ENCODE data around the gene FAM13A.
"Not testable (repeated sequence)": the region's sequence is repeated elsewhere in the genome, so short reads cannot be mapped to it uniquely, and the experiment has no call there.

FAM13A gene

GRCh38 chr4:88865466-88865865 lies 191.5 kb downstream of the FAM13A start:
- Mint-ChIP-seq H3K9me3 (no peaks in the 10 kb centered on the region), H3K27ac (ENCODE audit: low read depth) (no peak overlapping the region), H3K4me3 (no peak overlapping the region), H3K27me3 (peaks cover 30% of the 10 kb centered on the region), H3K4me1 (no peaks in the 10 kb centered on the region), H3K36me3 (ENCODE audit: insufficient read depth) (no peaks in the 10 kb centered on the region)
- ATAC-seq (replicated peaks; ENCODE audit: extremely low read depth, poor library complexity, severe bottlenecking): no peak
- no peak for DNase-seq (ENCODE audit: low spot score in 2 of 2)

GRCh38 chr4:88865046-88865445 lies 191.9 kb downstream of the FAM13A start:
- no peak overlapping the region for H3K27ac Mint-ChIP-seq (ENCODE audit: low read depth)
- ATAC-seq (replicated peaks; ENCODE audit: extremely low read depth, poor library complexity, severe bottlenecking): no peak
- H3K36me3 Mint-ChIP-seq (ENCODE audit: insufficient read depth): no peaks in the 10 kb centered on the region
- DNase-seq (ENCODE audit: low spot score in 2 of 2): no peak
- H3K4me3 Mint-ChIP-seq: no peak overlapping the region
- H3K4me1 Mint-ChIP-seq: no peaks in the 10 kb centered on the region
- H3K9me3 Mint-ChIP-seq: no peaks in the 10 kb centered on the region
- H3K27me3 Mint-ChIP-seq: peaks cover 30% of the 10 kb centered on the region

GRCh38 chr4:88860586-88860985 lies 196.4 kb downstream of the FAM13A start:
- ATAC-seq (replicated peaks; ENCODE audit: extremely low read depth, poor library complexity, severe bottlenecking) (no peak), DNase-seq (ENCODE audit: low spot score in 2 of 2) (no peak)
- Mint-ChIP-seq H3K9me3 (no peaks in the 10 kb centered on the region), H3K27ac (ENCODE audit: low read depth) (no peak overlapping the region), H3K4me3 (no peak overlapping the region), H3K36me3 (ENCODE audit: insufficient read depth) (no peaks in the 10 kb centered on the region), H3K4me1 (no peaks in the 10 kb centered on the region), H3K27me3 (no peaks in the 10 kb centered on the region)

- H3K27me3 Mint-ChIP-seq: no peaks in the 10 kb centered on the region
- H3K27ac Mint-ChIP-seq (ENCODE audit: low read depth): no peak overlapping the region
- no peak overlapping the region for H3K4me3 Mint-ChIP-seq
- H3K9me3 Mint-ChIP-seq: no peaks in the 10 kb centered on the region
- H3K36me3 Mint-ChIP-seq (ENCODE audit: insufficient read depth): no peaks in the 10 kb centered on the region
- no peak for DNase-seq (ENCODE audit: low spot score in 2 of 2)
- H3K4me1 Mint-ChIP-seq: no peaks in the 10 kb centered on the region
- ATAC-seq (replicated peaks; ENCODE audit: extremely low read depth, poor library complexity, severe bottlenecking): no peak
Observed at GRCh38 chr4:88859191-88859812, 197.7 kb downstream of the FAM13A start.

- no peaks in the 10 kb centered on the region for H3K27me3 Mint-ChIP-seq
- H3K4me1 Mint-ChIP-seq: no peaks in the 10 kb centered on the region
- H3K9me3 Mint-ChIP-seq: no peaks in the 10 kb centered on the region
- H3K4me3 Mint-ChIP-seq: no peak overlapping the region
- no peak for DNase-seq (ENCODE audit: low spot score in 2 of 2)
- H3K27ac Mint-ChIP-seq (ENCODE audit: low read depth): no peak overlapping the region
- no peak for ATAC-seq (replicated peaks; ENCODE audit: extremely low read depth, poor library complexity, severe bottlenecking)
- H3K36me3 Mint-ChIP-seq (ENCODE audit: insufficient read depth): no peaks in the 10 kb centered on the region
Observed at GRCh38 chr4:88858752-88859151, 198.2 kb downstream of the FAM13A start.

GRCh38 chr4:88857588-88857987 lies 199.4 kb downstream of the FAM13A start:
- Mint-ChIP-seq H3K27me3 (no peaks in the 10 kb centered on the region), H3K4me1 (no peaks in the 10 kb centered on the region), H3K4me3 (no peak overlapping the region), H3K36me3 (ENCODE audit: insufficient read depth) (no peaks in the 10 kb centered on the region), H3K27ac (ENCODE audit: low read depth) (no peak overlapping the region), H3K9me3 (no peaks in the 10 kb centered on the region)
- ATAC-seq (replicated peaks; ENCODE audit: extremely low read depth, poor library complexity, severe bottlenecking) (no peak), DNase-seq (ENCODE audit: low spot score in 2 of 2) (no peak)

- ATAC-seq (replicated peaks; ENCODE audit: extremely low read depth, poor library complexity, severe bottlenecking): no peak
Observed at GRCh38 chr4:88854481-88854880, 202.5 kb downstream of the FAM13A start.

GRCh38 chr4:88853583-88853982 lies 203.4 kb downstream of the FAM13A start:
- ATAC-seq (replicated peaks; ENCODE audit: extremely low read depth, poor library complexity, severe bottlenecking); H3K9me3 Mint-ChIP-seq; H3K4me3 Mint-ChIP-seq; H3K36me3 Mint-ChIP-seq (ENCODE audit: insufficient read depth); DNase-seq (ENCODE audit: low spot score in 2 of 2); H3K4me1 Mint-ChIP-seq; H3K27me3 Mint-ChIP-seq; H3K27ac Mint-ChIP-seq (ENCODE audit: low read depth): not testable (repeated sequence)

More at GRCh38 chr4:88854481-88854880, 202.5 kb downstream of the FAM13A start:
- peaks cover 2% of the 10 kb centered on the region for H3K36me3 Mint-ChIP-seq (ENCODE audit: insufficient read depth)
- H3K27ac Mint-ChIP-seq (ENCODE audit: low read depth): no peak overlapping the region
- peaks cover 4% of the 10 kb centered on the region for H3K27me3 Mint-ChIP-seq
- DNase-seq (ENCODE audit: low spot score in 2 of 2): no peak
- H3K9me3 Mint-ChIP-seq: no peaks in the 10 kb centered on the region
- no peak overlapping the region for H3K4me3 Mint-ChIP-seq
- no peaks in the 10 kb centered on the region for H3K4me1 Mint-ChIP-seq

- H3K4me1 Mint-ChIP-seq: no peaks in the 10 kb centered on the region
- no peaks in the 10 kb centered on the region for H3K9me3 Mint-ChIP-seq
- no peak overlapping the region for H3K4me3 Mint-ChIP-seq
- no peak overlapping the region for H3K27ac Mint-ChIP-seq (ENCODE audit: low read depth)
- H3K27me3 Mint-ChIP-seq: peaks cover 24% of the 10 kb centered on the region
- ATAC-seq (replicated peaks; ENCODE audit: extremely low read depth, poor library complexity, severe bottlenecking) (no peak), DNase-seq (ENCODE audit: low spot score in 2 of 2) (no peak)
- H3K36me3 Mint-ChIP-seq (ENCODE audit: insufficient read depth): peaks cover 2% of the 10 kb centered on the region
Observed at GRCh38 chr4:88846206-88846790, 210.7 kb downstream of the FAM13A start.

- Mint-ChIP-seq H3K4me3 (no peak overlapping the region), H3K4me1 (no peaks in the 10 kb centered on the region), H3K27me3 (peaks cover 34% of the 10 kb centered on the region), H3K36me3 (ENCODE audit: insufficient read depth) (no peaks in the 10 kb centered on the region), H3K9me3 (no peaks in the 10 kb centered on the region), H3K27ac (ENCODE audit: low read depth) (no peak overlapping the region)
- no peak for DNase-seq (ENCODE audit: low spot score in 2 of 2)
- ATAC-seq (replicated peaks; ENCODE audit: extremely low read depth, poor library complexity, severe bottlenecking): no peak
Observed at GRCh38 chr4:88843067-88843685, 213.8 kb downstream of the FAM13A start.

GRCh38 chr4:88841635-88842034 lies 215.3 kb downstream of the FAM13A start:
- no peak for ATAC-seq (replicated peaks; ENCODE audit: extremely low read depth, poor library complexity, severe bottlenecking)

GRCh38 chr4:88836216-88836615 lies 220.8 kb downstream of the FAM13A start:
- H3K36me3 Mint-ChIP-seq (ENCODE audit: insufficient read depth): peaks cover 2% of the 10 kb centered on the region
- peaks cover 18% of the 10 kb centered on the region for H3K27me3 Mint-ChIP-seq
- DNase-seq (ENCODE audit: low spot score in 2 of 2) (no peak), ATAC-seq (replicated peaks; ENCODE audit: extremely low read depth, poor library complexity, severe bottlenecking) (no peak)
- no peak overlapping the region for H3K4me3 Mint-ChIP-seq
- H3K4me1 Mint-ChIP-seq: no peaks in the 10 kb centered on the region
- H3K9me3 Mint-ChIP-seq: no peaks in the 10 kb centered on the region
- no peak overlapping the region for H3K27ac Mint-ChIP-seq (ENCODE audit: low read depth)

More at GRCh38 chr4:88841635-88842034, 215.3 kb downstream of the FAM13A start:
- Mint-ChIP-seq H3K9me3 (no peaks in the 10 kb centered on the region), H3K4me1 (no peaks in the 10 kb centered on the region), H3K27me3 (peaks cover 34% of the 10 kb centered on the region), H3K27ac (ENCODE audit: low read depth) (no peak overlapping the region), H3K4me3 (no peak overlapping the region), H3K36me3 (ENCODE audit: insufficient read depth) (no peaks in the 10 kb centered on the region)
- DNase-seq (ENCODE audit: low spot score in 2 of 2): no peak

GRCh38 chr4:88831031-88831430 lies 226.0 kb downstream of the FAM13A start:
- Mint-ChIP-seq H3K4me3 (no peak overlapping the region), H3K27ac (ENCODE audit: low read depth) (no peak overlapping the region), H3K4me1 (no peaks in the 10 kb centered on the region), H3K27me3 (no peaks in the 10 kb centered on the region), H3K9me3 (no peaks in the 10 kb centered on the region), H3K36me3 (ENCODE audit: insufficient read depth) (peaks cover 2% of the 10 kb centered on the region)
- DNase-seq (ENCODE audit: low spot score in 2 of 2): no peak
- no peak for ATAC-seq (replicated peaks; ENCODE audit: extremely low read depth, poor library complexity, severe bottlenecking)
